Activated B cell treated with CpG ODN at 0.5 μM for 24 hours (primary cell): ENCODE data around the gene NAV1. TPM values are rescaled to one million over a fixed set of nuclear protein-coding genes. Genes with fewer than 3 reads are reported as not detected.

Experiments
- ATAC-seq: fragments of 200-7000 bp; cut with Tn5 transposase; one replicate; pipeline ENCODE4 v1.10.0; 2021; ENCODE audit warnings: low read depth, mild to moderate bottlenecking, moderate library complexity
- CTCF ChIA-PET: fragments of 350-600 bp; sonication (Branson Sonifier 250); formaldehyde crosslinking; loops from one replicate; lab custom pipeline; 2021; ENCODE audit warnings: antibody characterized with exemption; lab: Charles Lee
- POLR2A ChIA-PET: fragments of 350-600 bp; sonication (Branson Sonifier 250); formaldehyde crosslinking; loops from one replicate; lab custom pipeline; 2021; ENCODE audit warnings: antibody characterized with exemption; lab: Charles Lee
- DNase-seq: peaks from one replicate; pipeline ENCODE4 v3.0.0; 2022
- H3K27ac Mint-ChIP-seq: one replicate; pipeline ENCODE4 v1.8.0; 2020; ENCODE audit warnings: mixed read lengths
- H3K27me3 Mint-ChIP-seq: one replicate; pipeline ENCODE4 v1.8.0; 2021; ENCODE audit warnings: mixed read lengths
- H3K36me3 Mint-ChIP-seq: one replicate; pipeline ENCODE4 v1.8.0; 2021; ENCODE audit warnings: low read depth, mixed read lengths
- H3K4me1 Mint-ChIP-seq: one replicate; pipeline ENCODE4 v1.8.0; 2021; ENCODE audit warnings: mixed read lengths
- H3K4me3 Mint-ChIP-seq: one replicate; pipeline ENCODE4 v1.8.0; 2020; ENCODE audit warnings: mild to moderate bottlenecking, mixed read lengths
- H3K9me3 Mint-ChIP-seq: one replicate; pipeline ENCODE4 v1.8.0; 2020; ENCODE audit warnings: mixed read lengths
- CTCF ChIP-seq: fragments of 200-600 bp; IDR thresholded peaks from one replicate; pipeline ENCODE4 v1.8.0; 2022; ENCODE audit warnings: antibody characterized with exemption, mild to moderate bottlenecking
- intact Hi-C: fragments of 100-400 bp; cut with micrococcal nuclease; formaldehyde crosslinking; loops from one replicate; pipeline ENCODE4 v1.15.1; 2024
- total RNA-seq: library from RNA; stranded (reverse); gene quantifications from 2 replicates; pipeline ENCODE4 v1.2.3, GENCODE V29; 2022

The NAV1 gene
- total RNA-seq, 1 donor from 2014 or later = 2.0 TPM

- H3K36me3 Mint-ChIP-seq = peaks cover 8% of the 10 kb centered on the region
- H3K4me1 Mint-ChIP-seq = no peaks in the 10 kb centered on the region
- ChIA-PET CTCF (interaction anchor here (1.4 to 1.8 kb wide), 3 partner anchors 19 to 258 kb away, joined by 3 to 7 read pairs (median 4); no protein-coding TSS in a partner anchor), POLR2A (no interaction called here)
- H3K27ac Mint-ChIP-seq = no peak overlapping the region
- peaks cover 13% of the 10 kb centered on the region for H3K27me3 Mint-ChIP-seq
- DNase-seq (no peak), ATAC-seq (no peak)
- intact Hi-C loops = no loop called here
- no peak overlapping the region for H3K4me3 Mint-ChIP-seq
- no peak for TF ChIP-seq CTCF
- H3K9me3 Mint-ChIP-seq = no peaks in the 10 kb centered on the region
These were observed 7.1 kb upstream of the NAV1 start for GRCh38 chr1:201531551-201532425.

- Mint-ChIP-seq H3K4me3 (no peak overlapping the region), H3K27me3 (peaks cover 30% of the 10 kb centered on the region), H3K4me1 (peaks cover 10% of the 10 kb centered on the region), H3K27ac (no peak overlapping the region), H3K36me3 (peaks cover 8% of the 10 kb centered on the region), H3K9me3 (no peaks in the 10 kb centered on the region)
- ATAC-seq (no peak), DNase-seq (no peak)
- POLR2A ChIA-PET = no interaction called here
- CTCF ChIA-PET = interaction anchor here (1.0 kb wide), 1 partner anchor 21 kb away, joined by 3 read pairs; no protein-coding TSS in a partner anchor
- intact Hi-C loops = no loop called here
- no peak for TF ChIP-seq CTCF
These were observed 5.1 kb upstream of the NAV1 start for GRCh38 chr1:201533836-201534235.

GRCh38 chr1:201535046-201535918 lies 3.6 kb upstream of the NAV1 start:
- Mint-ChIP-seq H3K27me3 (peaks cover 38% of the 10 kb centered on the region), H3K4me3 (no peak overlapping the region), H3K9me3 (no peaks in the 10 kb centered on the region), H3K36me3 (peaks cover 5% of the 10 kb centered on the region), H3K27ac (no peak overlapping the region), H3K4me1 (peaks cover 19% of the 10 kb centered on the region)
- DNase-seq = no peak
- no peak for TF ChIP-seq CTCF
- ATAC-seq = no peak
- ChIA-PET POLR2A (interaction anchor here (0.5 kb wide), 1 partner anchor 23 kb away, joined by 8 read pairs; no protein-coding TSS in a partner anchor), CTCF (no interaction called here)
- intact Hi-C loops = no loop called here

- CTCF ChIA-PET = no interaction called here
- Mint-ChIP-seq H3K27ac (no peak overlapping the region), H3K36me3 (peaks cover 2% of the 10 kb centered on the region), H3K4me1 (peaks cover 25% of the 10 kb centered on the region), H3K9me3 (no peaks in the 10 kb centered on the region), H3K4me3 (no peak overlapping the region), H3K27me3 (peaks cover 41% of the 10 kb centered on the region)
- no peak for TF ChIP-seq CTCF
- ATAC-seq (no peak), DNase-seq (no peak)
- intact Hi-C loops = no loop called here
- POLR2A ChIA-PET = interaction anchor here (0.5 kb wide), 1 partner anchor 24 kb away, joined by 8 read pairs; no protein-coding TSS in a partner anchor
These were observed 3.0 kb upstream of the NAV1 start for GRCh38 chr1:201535919-201536245.

- intact Hi-C loops = no loop called here
- H3K27ac Mint-ChIP-seq = no peak overlapping the region
- DNase-seq = no peak
- POLR2A ChIA-PET = no interaction called here
- H3K36me3 Mint-ChIP-seq = peaks cover 2% of the 10 kb centered on the region
- H3K4me3 Mint-ChIP-seq = no peak overlapping the region
- H3K27me3 Mint-ChIP-seq = peaks cover 43% of the 10 kb centered on the region
- H3K9me3 Mint-ChIP-seq = no peaks in the 10 kb centered on the region
- peaks cover 28% of the 10 kb centered on the region for H3K4me1 Mint-ChIP-seq
- ATAC-seq = no peak
- no peak for TF ChIP-seq CTCF
- CTCF ChIA-PET = no interaction called here
These were observed 2.4 kb upstream of the NAV1 start for GRCh38 chr1:201536558-201536957.
